Measurements from ENCODE around the gene THRB. TPM values are rescaled to one million over a fixed set of nuclear protein-coding genes. Genes with fewer than 3 reads are reported as not detected.
A peak's percentile ranks its signal among the peaks of the same experiment; 100 is the strongest.

Gene THRB
- total RNA-seq, 1 donor from 2014 or later: 22.8 TPM

DNA sequence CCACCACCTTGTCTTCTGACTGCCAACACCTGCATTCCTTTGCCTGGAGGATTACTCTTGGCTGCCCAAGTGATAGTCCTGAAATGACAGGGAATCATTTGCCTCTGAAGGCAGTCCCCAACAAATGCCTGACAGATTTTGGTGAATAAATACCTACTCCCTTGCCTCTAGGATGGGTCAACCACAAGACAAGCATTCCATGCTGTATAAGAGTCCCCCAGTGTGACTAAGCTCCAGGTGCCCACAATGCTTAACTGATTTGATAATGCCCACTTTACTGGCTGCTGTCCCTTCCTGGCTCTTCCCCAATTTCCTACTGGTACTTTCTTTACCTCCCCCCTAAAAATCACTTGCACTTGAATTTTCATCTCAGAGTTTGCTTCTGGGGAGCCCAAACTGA, 14.8 kb downstream of the THRB start:
- no peaks in the 10 kb centered on the region for H3K27me3 ChIP-seq
- no peak for TF ChIP-seq POLR2AphosphoS5 (IDR thresholded peaks at IDR 0.05; ENCODE audit: insufficient read depth in 1 of 2, low read depth in 1 of 2)
- no peak for TF ChIP-seq POLR2A (IDR thresholded peaks at IDR 0.05)
- H3K27ac ChIP-seq: no peak overlapping the region
- no peak for DNase-seq (ENCODE audit: extremely low spot score in 2 of 2)
- H3K4me1 ChIP-seq: peaks cover 11% of the 10 kb centered on the region
- intact Hi-C loops (cut with DNase I): no loop called here
- H3K4me3 ChIP-seq: no peak overlapping the region
- no peaks in the 10 kb centered on the region for H3K36me3 ChIP-seq
- no peaks in the 10 kb centered on the region for H3K9me3 ChIP-seq

DNA sequence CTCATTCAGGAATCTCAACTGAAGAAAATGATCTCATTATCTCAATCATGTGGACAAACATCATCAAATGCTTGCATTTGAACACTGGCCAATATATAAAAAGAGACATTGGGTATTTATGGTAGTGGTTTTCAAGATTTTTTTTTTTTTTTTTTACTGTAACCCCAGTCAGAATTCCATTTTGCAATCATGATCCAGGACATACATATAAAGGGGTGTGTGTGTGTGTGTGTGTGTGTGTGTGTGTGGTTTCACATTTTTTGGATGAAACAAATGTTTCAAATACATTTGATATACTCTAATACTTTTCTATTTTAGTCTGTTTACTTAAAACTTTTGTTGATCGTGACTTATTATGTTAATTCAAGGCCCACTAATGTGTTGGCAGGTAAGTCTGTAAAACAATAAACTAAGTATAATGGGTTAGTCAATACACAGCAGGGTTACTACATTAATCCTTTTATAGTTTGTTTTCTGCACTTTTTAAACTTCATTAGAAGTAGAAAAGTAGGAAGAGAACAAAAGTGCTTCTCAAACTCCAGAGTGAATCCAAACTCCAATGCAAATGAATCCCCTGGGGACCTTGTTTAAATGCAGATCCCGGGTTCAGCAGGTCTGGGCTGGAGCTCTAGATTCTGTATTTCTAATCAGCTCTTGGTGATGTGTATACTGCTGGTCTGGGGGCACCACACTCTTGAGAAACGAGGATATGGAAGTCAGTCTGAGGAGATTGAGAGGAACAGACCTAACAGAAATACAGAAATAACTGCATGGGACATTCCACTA, 17.6 kb downstream of the THRB start:
- no peak for TF ChIP-seq POLR2AphosphoS5 (IDR thresholded peaks at IDR 0.05; ENCODE audit: insufficient read depth in 1 of 2, low read depth in 1 of 2)
- TF ChIP-seq, protein P1, sequence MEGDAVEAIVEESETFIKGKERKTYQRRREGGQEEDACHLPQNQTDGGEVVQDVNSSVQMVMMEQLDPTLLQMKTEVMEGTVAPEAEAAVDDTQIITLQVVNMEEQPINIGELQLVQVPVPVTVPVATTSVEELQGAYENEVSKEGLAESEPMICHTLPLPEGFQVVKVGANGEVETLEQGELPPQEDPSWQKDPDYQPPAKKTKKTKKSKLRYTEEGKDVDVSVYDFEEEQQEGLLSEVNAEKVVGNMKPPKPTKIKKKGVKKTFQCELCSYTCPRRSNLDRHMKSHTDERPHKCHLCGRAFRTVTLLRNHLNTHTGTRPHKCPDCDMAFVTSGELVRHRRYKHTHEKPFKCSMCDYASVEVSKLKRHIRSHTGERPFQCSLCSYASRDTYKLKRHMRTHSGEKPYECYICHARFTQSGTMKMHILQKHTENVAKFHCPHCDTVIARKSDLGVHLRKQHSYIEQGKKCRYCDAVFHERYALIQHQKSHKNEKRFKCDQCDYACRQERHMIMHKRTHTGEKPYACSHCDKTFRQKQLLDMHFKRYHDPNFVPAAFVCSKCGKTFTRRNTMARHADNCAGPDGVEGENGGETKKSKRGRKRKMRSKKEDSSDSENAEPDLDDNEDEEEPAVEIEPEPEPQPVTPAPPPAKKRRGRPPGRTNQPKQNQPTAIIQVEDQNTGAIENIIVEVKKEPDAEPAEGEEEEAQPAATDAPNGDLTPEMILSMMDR (IDR thresholded peaks at IDR 0.05): no peak
- no peak overlapping the region for H3K4me3 ChIP-seq
- no peak overlapping the region for H3K27ac ChIP-seq
- no peaks in the 10 kb centered on the region for H3K27me3 ChIP-seq
- H3K36me3 ChIP-seq: no peaks in the 10 kb centered on the region
- H3K4me1 ChIP-seq: peaks cover 11% of the 10 kb centered on the region
- intact Hi-C loops (cut with DNase I): no loop called here
- H3K9me3 ChIP-seq: no peaks in the 10 kb centered on the region
- DNase-seq (ENCODE audit: extremely low spot score in 2 of 2): no peak

DNA sequence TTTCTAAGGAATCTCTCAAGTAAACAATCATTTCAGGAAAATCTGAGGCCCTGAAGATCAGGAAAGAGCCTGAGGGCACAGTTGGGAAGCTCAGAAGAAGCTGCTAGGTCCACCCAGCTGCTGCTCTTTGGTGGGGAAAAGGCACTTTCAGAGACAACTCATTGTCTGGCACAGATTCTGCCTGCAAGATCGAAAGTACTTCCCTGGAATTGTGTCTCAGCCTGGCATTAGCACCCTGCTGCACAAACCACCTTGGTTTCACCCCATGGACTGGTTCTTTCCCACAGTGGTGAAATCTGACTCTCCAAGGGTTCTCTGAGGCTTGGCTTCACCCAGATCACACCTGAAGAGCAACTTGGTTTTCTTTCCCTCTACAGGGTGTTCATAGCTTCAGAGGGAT, 18.7 kb downstream of the THRB start:
- no peak overlapping the region for H3K4me3 ChIP-seq
- H3K36me3 ChIP-seq: no peaks in the 10 kb centered on the region
- no peaks in the 10 kb centered on the region for H3K9me3 ChIP-seq
- intact Hi-C loops (cut with DNase I): no loop called here
- no peaks in the 10 kb centered on the region for H3K27me3 ChIP-seq
- DNase-seq (ENCODE audit: extremely low spot score in 2 of 2): no peak
- no peak overlapping the region for H3K27ac ChIP-seq
- H3K4me1 ChIP-seq: peaks cover 11% of the 10 kb centered on the region
- TF ChIP-seq POLR2A (IDR thresholded peaks at IDR 0.05) (no peak), POLR2AphosphoS5 (IDR thresholded peaks at IDR 0.05; ENCODE audit: insufficient read depth in 1 of 2, low read depth in 1 of 2) (no peak)
- TF ChIP-seq, protein P1 (IDR thresholded peaks at IDR 0.05): no peak

DNA sequence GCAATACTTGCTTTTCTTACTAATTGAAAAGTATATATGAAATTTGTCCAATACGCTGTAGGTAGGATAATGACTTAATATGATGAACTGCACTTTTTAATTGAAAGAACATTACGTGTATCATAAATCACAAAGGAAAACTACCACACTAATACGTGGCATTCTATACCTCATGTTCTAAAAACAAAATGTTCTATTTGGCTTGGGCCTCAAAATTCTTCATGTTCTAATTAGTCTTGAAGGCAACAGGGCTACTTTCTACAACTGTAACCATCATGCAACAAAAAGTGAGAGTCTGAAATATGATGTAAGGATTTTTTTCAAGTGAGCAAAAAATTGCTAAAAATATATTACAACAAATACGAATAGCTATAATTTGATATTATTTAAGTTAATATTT, 19.8 kb downstream of the THRB start:
- Histone ChIP-seq H3K9me3 (no peaks in the 10 kb centered on the region), H3K36me3 (no peaks in the 10 kb centered on the region), H3K27ac (no peak overlapping the region), H3K4me1 (peaks cover 17% of the 10 kb centered on the region), H3K4me3 (no peak overlapping the region), H3K27me3 (no peaks in the 10 kb centered on the region)
- DNase-seq (ENCODE audit: extremely low spot score in 2 of 2): no peak
- TF ChIP-seq, protein P1 (IDR thresholded peaks at IDR 0.05): no peak
- TF ChIP-seq POLR2AphosphoS5 (IDR thresholded peaks at IDR 0.05; ENCODE audit: insufficient read depth in 1 of 2, low read depth in 1 of 2): no peak
- no peak for TF ChIP-seq POLR2A (IDR thresholded peaks at IDR 0.05)
- intact Hi-C loops (cut with DNase I): no loop called here

DNA sequence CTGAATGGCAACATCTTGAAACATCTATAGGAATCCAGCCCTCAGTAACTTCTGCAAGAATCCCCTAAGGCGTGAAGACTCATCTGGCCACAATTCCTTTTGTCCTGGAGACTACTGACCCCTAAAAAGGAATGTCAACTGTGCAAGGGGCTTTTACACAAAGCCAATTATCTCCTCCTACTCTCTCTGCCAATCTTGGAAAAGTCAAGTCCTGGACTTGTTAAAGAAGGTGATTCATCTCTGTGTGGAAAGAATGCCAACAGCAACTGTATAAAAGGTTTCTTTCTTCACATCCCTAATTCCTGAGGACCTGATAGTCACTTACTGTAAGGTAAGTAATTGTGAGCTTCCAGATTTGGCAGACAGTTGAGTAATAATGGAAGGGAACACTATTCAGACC, 22.3 kb downstream of the THRB start:
- no peak overlapping the region for H3K4me3 ChIP-seq
- H3K9me3 ChIP-seq: peaks cover 4% of the 10 kb centered on the region
- H3K27me3 ChIP-seq: no peaks in the 10 kb centered on the region
- DNase-seq (ENCODE audit: extremely low spot score in 2 of 2): no peak
- H3K36me3 ChIP-seq: no peaks in the 10 kb centered on the region
- no peak overlapping the region for H3K27ac ChIP-seq
- intact Hi-C loops (cut with DNase I): no loop called here
- H3K4me1 ChIP-seq: peaks cover 17% of the 10 kb centered on the region
- TF ChIP-seq POLR2A (IDR thresholded peaks at IDR 0.05): no peak
- peak in 1 of 2 donors; percentile 21 for TF ChIP-seq POLR2AphosphoS5 (IDR thresholded peaks at IDR 0.05; ENCODE audit: insufficient read depth in 1 of 2, low read depth in 1 of 2)

DNA sequence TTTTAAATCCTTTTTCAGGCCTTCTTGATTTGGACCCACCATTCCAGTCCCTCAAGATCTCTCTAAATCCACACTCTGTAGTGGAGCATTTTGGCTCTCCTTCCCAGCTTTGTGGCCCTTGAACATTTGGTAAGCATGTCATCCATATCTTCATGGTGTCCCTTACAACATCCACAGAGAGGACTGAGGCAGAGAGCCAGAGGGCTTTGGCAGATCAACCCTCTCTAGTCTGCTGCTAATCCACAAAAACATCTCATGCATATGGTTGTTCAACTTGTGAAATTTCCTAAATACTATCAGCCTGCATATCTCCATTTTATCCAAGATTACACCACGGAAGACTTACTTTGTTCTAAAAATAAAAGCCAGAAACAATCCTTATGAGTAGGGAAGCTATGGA, 23.2 kb downstream of the THRB start:
- no peak for DNase-seq (ENCODE audit: extremely low spot score in 2 of 2)
- Histone ChIP-seq H3K27ac (no peak overlapping the region), H3K4me3 (no peak overlapping the region), H3K4me1 (peaks cover 16% of the 10 kb centered on the region), H3K27me3 (no peaks in the 10 kb centered on the region), H3K36me3 (no peaks in the 10 kb centered on the region), H3K9me3 (peaks cover 4% of the 10 kb centered on the region)
- TF ChIP-seq POLR2A (IDR thresholded peaks at IDR 0.05) (no peak), POLR2AphosphoS5 (IDR thresholded peaks at IDR 0.05; ENCODE audit: insufficient read depth in 1 of 2, low read depth in 1 of 2) (no peak)
- TF ChIP-seq, protein P1 (IDR thresholded peaks at IDR 0.05): no peak
- intact Hi-C loops (cut with DNase I): no loop called here

Measured in vagina (tissue), 2 donors.